SU-DHL-6 (cell line): Measurements from ENCODE around the gene GMDS.

ENCODE experiments used
- H2AFZ ChIP-seq: fragments of 200-600 bp; sonication (generic); 2 replicates; pipeline ENCODE4 v1.6.1; 2014; ENCODE audit warnings: low read depth, mild to moderate bottlenecking, moderate library complexity, mixed read lengths, antibody characterized with exemption, low read length; ENCODE audit not compliant: severe bottlenecking
- H3F3A ChIP-seq: fragments of 200-600 bp; shearing (Covaris generic); 2 replicates; pipeline ENCODE4 v1.6.0; 2016; ENCODE audit warnings: antibody characterized with exemption, mild to moderate bottlenecking; ENCODE audit not compliant: insufficient read depth
- H3K27ac ChIP-seq: fragments of 200-600 bp; sonication (generic); 2 replicates; pipeline ENCODE4 v1.5.1; 2016; ENCODE audit warnings: low read depth, mild to moderate bottlenecking, low read length, moderate library complexity, mixed read lengths
- H3K27me3 ChIP-seq: fragments of 200-600 bp; sonication (generic), shearing (Covaris generic); 2 replicates; pipeline ENCODE4 v1.6.0; 2014; ENCODE audit warnings: mild to moderate bottlenecking, low read length
- H3K36me3 ChIP-seq: fragments of 200-600 bp; sonication (generic); 2 replicates; pipeline ENCODE4 v1.6.1; 2014; ENCODE audit warnings: mild to moderate bottlenecking, low read length, mixed read lengths
- H3K4me2 ChIP-seq: fragments of 300-600, 200-600 bp; shearing (Covaris generic), sonication (generic); 2 replicates; pipeline ENCODE4 v1.6.0; 2014; ENCODE audit warnings: low read length, low read depth, mild to moderate bottlenecking; ENCODE audit not compliant: poor library complexity, severe bottlenecking
- H3K4me3 ChIP-seq: fragments of 200-600 bp; sonication (generic); 2 replicates; pipeline ENCODE4 v1.5.1; 2014; ENCODE audit warnings: antibody characterized with exemption, low read length, mild to moderate bottlenecking, mixed read lengths; ENCODE audit not compliant: insufficient read depth, poor library complexity, severe bottlenecking
- H3K79me2 ChIP-seq: fragments of 200-600 bp; sonication (generic); 2 replicates; pipeline ENCODE4 v1.6.1; 2014; ENCODE audit warnings: mild to moderate bottlenecking, low read length, moderate library complexity; ENCODE audit not compliant: insufficient read depth
- H3K9ac ChIP-seq: fragments of 200-600 bp; sonication (generic); 2 replicates; pipeline ENCODE4 v1.7.0; 2014; ENCODE audit warnings: mild to moderate bottlenecking, low read length
- H3K9me2 ChIP-seq: fragments of 200-600 bp; sonication (generic); replicated peaks from 2 replicates; pipeline ENCODE4 v1.6.1; 2014; ENCODE audit warnings: low read length; ENCODE audit not compliant: insufficient read depth
- H3K9me3 ChIP-seq: fragments of 200-600 bp; sonication (generic); 2 replicates; pipeline ENCODE4 v1.6.1; 2014; ENCODE audit warnings: low read length, mixed read lengths; ENCODE audit not compliant: insufficient read depth
- H4K20me1 ChIP-seq: fragments of 200-600 bp; sonication (generic); 2 replicates; pipeline ENCODE4 v1.6.1; 2014; ENCODE audit warnings: low read depth, mild to moderate bottlenecking, antibody characterized with exemption, low read length, moderate library complexity, mixed read lengths
- EZH2phosphoT487 ChIP-seq: fragments of 200-600 bp; sonication (generic), shearing (Covaris generic); conservative IDR thresholded peaks from 2 replicates; pipeline ENCODE4 v1.6.1; 2018; ENCODE audit warnings: mild to moderate bottlenecking, antibody characterized with exemption, low read length, moderate library complexity, mixed read lengths
- TF ChIP-seq, protein P1 (sequence below): fragments of 200-600 bp; sonication (generic); IDR thresholded peaks from one replicate; pipeline ENCODE4 v1.5.1; 2017; ENCODE audit warnings: antibody characterized with exemption, mild to moderate bottlenecking, low read length, moderate library complexity; ENCODE audit not compliant: insufficient read depth, poor library complexity, severe bottlenecking

Gene GMDS

GRCh38 chr6:2149361-2150006 lies 95.9 kb downstream of the GMDS start:
- H2AFZ ChIP-seq: no peak overlapping the region

GRCh38 chr6:2148748-2149147 lies 96.7 kb downstream of the GMDS start:
- Histone ChIP-seq H2AFZ (no peak overlapping the region), H3K27me3 (no peaks in the 10 kb centered on the region), H3K9me3 (no peaks in the 10 kb centered on the region), H3K36me3 (no peaks in the 10 kb centered on the region), H3K4me2 (no peak overlapping the region), H3K9ac (no peak overlapping the region), H3K9me2 (no peaks in the 10 kb centered on the region), H4K20me1 (peaks cover 28% of the 10 kb centered on the region), H3K79me2 (no peaks in the 10 kb centered on the region), H3F3A (no peaks in the 10 kb centered on the region), H3K4me3 (no peak overlapping the region), H3K27ac (no peak overlapping the region)
- no peak for TF ChIP-seq EZH2phosphoT487
- TF ChIP-seq, protein P1, sequence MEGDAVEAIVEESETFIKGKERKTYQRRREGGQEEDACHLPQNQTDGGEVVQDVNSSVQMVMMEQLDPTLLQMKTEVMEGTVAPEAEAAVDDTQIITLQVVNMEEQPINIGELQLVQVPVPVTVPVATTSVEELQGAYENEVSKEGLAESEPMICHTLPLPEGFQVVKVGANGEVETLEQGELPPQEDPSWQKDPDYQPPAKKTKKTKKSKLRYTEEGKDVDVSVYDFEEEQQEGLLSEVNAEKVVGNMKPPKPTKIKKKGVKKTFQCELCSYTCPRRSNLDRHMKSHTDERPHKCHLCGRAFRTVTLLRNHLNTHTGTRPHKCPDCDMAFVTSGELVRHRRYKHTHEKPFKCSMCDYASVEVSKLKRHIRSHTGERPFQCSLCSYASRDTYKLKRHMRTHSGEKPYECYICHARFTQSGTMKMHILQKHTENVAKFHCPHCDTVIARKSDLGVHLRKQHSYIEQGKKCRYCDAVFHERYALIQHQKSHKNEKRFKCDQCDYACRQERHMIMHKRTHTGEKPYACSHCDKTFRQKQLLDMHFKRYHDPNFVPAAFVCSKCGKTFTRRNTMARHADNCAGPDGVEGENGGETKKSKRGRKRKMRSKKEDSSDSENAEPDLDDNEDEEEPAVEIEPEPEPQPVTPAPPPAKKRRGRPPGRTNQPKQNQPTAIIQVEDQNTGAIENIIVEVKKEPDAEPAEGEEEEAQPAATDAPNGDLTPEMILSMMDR: no peak

More at GRCh38 chr6:2149361-2150006, 95.9 kb downstream of the GMDS start:
- Histone ChIP-seq H3K4me3 (no peak overlapping the region), H4K20me1 (peaks cover 30% of the 10 kb centered on the region), H3K79me2 (no peaks in the 10 kb centered on the region), H3K36me3 (no peaks in the 10 kb centered on the region), H3K27ac (no peak overlapping the region), H3K4me2 (no peak overlapping the region), H3K9me2 (no peaks in the 10 kb centered on the region), H3K27me3 (no peaks in the 10 kb centered on the region), H3F3A (no peaks in the 10 kb centered on the region), H3K9ac (no peak overlapping the region), H3K9me3 (no peaks in the 10 kb centered on the region)
- TF ChIP-seq, protein P1: no peak
- no peak for TF ChIP-seq EZH2phosphoT487

GRCh38 chr6:2147766-2148448 lies 97.5 kb downstream of the GMDS start:
- Histone ChIP-seq H3K36me3 (no peaks in the 10 kb centered on the region), H4K20me1 (peaks cover 20% of the 10 kb centered on the region), H3K9me2 (no peaks in the 10 kb centered on the region), H3K4me2 (no peak overlapping the region), H3K9me3 (no peaks in the 10 kb centered on the region), H2AFZ (no peak overlapping the region), H3K4me3 (no peak overlapping the region), H3K27ac (no peak overlapping the region), H3K79me2 (no peaks in the 10 kb centered on the region), H3F3A (no peaks in the 10 kb centered on the region), H3K27me3 (no peaks in the 10 kb centered on the region), H3K9ac (no peak overlapping the region)
- TF ChIP-seq, protein P1: no peak
- no peak for TF ChIP-seq EZH2phosphoT487
